GM18502 (cell line): ENCODE data around the gene GPC6.
A peak's percentile ranks its signal among the peaks of the same experiment; 100 is the strongest.

Experiments used
- ATAC-seq: cut with Tn5 transposase; IDR thresholded peaks from one replicate; pipeline ENCODE4 v1.9.1; 2021; ENCODE audit warnings: mild to moderate bottlenecking; ENCODE audit not compliant: unreplicated experiment, poor library complexity

The GPC6 gene

DNA sequence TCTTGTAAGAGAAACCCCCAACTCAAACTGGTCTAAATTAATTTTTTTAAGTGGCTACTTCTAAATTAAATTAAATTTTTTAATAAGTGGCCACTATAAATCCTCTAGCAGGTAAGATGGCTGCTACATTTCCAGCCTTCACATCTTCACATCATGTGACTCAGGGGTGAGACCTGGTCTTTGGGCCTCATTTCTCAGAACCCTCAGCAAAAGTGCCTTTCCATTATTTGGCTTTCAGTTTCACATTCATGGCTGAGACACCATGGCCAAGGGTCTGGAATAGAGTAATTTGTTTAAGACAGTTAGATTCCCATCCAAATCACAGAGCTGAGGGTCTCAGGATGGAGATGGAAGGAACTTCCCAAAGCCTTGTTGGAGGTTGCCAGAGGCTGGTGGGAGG, 1205.4 kb downstream of the GPC6 start:
- ATAC-seq, result no peak

DNA sequence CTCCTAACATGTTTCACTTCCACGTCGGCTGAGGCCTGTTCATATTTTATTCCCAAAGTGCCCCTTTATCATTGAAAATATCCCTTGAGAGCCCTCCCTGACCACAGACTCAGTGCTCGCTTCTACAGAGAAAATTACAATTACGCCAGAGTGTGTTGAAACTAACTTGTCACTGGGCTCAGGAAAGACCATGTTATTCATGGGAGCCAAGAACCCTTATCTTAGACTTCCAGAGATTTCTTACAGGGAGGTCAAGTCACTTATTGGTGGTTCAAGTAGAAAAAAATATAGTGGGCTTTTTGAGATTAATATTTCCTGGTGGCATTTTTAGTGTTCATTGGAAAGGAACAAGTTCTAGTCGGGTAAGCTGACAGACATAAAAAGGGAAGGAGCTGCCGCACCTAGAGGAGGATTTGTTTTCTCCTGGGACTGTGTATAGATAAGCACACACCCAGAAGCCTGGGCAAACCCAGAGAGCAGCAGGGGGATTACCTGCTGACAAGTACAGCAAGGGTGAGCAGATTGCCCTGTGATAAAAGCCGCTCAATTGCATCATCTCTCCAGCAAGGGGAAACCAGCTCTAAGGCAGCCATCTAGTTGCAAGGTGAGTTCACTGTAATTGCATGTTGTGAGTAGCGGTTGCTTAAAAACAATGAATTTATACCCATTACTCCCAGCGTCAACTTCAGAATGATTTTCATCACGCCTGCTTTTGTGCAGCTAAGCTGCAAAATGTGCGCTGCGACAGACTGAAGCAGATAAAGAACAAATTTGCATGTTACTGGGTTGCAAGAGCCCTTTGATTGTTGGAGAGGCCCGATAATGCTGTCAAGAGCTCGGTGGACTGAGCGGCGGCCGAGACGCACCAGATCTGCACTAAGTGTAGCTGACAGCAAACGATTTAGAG, 1206.7 kb downstream of the GPC6 start:
- ATAC-seq, result peak; percentile 81

DNA sequence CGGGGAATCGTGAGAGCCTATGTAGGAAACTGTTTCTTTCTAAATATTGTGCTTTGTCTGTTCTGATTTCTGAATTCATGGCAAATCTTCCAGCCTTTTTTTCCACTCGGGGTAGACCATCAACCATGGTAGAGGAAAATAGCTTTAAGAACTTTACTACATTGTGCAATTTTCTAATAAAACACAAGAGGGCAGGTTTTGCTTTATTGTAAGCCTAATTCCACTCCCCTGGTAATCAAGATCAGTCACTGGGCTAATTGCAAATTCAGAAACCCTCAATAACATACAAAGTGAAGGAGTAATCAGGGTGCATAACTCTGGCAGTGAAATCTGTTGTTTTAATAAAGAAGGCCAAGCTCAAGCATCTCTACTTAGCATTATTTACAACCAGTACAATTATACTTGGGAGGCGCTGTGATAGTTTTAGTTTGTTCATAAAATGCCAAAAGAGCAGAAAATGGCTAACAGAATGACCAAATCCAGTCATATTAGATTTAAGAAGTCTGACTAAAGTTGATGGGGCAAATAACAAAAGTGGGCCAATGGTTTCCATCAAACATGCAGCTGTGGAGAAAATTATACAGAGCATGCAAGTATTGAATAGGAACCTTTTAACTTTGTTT, 1209.1 kb downstream of the GPC6 start:
- ATAC-seq, result peak; percentile 65

DNA sequence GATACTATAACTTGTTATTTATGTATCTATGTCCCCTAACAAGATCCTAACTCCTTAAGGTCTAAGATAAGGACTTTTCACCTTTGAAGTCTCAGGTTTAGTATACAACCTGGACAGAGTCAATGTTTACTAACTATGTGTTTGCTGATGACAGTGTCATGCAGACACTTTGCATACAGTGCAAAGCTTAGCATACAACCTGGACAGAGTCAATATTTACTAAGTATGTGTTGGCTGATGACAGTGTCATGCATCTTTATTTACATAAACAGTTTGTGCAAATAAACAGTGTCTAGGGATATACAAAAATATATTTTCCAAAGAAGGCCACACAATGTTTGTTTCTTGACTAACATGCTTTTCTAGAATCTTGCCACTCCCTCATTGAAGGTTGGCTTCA, 1218.2 kb downstream of the GPC6 start:
- ATAC-seq, result no peak

DNA sequence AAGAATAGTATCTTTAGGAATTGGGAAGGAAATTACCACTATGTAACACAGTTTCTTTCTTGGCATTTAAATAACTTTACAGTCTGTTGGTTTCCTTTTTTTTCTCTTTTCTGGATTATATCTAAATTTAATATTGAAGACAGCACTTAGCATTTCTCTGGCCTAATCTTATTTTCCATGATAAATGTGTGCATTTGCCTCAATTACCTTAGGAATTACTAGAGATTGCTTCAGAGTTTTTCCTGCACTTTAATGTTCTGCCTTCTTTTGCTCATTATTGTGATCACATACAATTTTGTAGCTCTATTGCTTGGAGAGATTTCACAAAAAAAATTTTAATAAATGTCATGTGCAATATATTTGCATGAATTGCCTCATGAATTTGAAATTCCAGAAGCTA, 1227.7 kb downstream of the GPC6 start:
- no peak for ATAC-seq

DNA sequence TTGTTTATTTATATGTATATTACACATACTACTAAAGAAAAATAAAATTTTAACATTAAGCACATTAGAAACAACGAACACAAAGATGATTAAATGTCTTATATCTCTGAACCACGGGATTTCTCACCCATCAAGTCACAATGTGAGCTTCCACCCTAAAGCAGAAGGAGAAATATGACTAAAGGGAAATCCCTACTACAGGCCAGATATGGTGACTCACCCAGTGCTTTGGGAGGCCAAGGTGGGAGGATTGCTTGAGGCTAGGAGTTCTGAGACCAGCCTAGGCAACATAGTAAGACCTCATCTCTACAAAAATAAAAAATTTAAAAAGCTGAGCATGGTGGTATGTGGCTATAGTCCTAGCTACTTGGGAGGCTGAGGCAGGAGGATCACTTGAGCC, 1228.3 kb downstream of the GPC6 start:
- no peak for ATAC-seq

DNA sequence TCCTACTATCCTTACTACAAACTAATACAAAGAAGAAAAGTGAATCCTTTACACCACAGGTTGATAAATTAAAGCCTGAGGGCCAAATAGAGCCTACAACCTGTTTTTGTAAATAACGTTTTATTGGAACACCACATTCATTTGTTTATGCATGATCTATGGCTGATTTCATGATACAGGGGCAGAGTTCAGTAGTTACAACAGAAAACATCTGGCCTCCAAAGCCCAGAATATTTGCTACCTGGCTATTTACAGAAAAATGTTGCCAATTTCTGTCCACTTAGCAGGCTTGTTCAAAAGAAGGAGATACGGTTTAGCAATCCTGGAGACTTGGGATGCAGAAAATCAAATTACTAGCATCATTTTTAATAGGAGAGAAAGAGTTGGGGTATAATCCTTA, 1228.8 kb downstream of the GPC6 start:
- ATAC-seq, result no peak
